ENCODE measurements around the gene FGF3.

Gene FGF3

DNA sequence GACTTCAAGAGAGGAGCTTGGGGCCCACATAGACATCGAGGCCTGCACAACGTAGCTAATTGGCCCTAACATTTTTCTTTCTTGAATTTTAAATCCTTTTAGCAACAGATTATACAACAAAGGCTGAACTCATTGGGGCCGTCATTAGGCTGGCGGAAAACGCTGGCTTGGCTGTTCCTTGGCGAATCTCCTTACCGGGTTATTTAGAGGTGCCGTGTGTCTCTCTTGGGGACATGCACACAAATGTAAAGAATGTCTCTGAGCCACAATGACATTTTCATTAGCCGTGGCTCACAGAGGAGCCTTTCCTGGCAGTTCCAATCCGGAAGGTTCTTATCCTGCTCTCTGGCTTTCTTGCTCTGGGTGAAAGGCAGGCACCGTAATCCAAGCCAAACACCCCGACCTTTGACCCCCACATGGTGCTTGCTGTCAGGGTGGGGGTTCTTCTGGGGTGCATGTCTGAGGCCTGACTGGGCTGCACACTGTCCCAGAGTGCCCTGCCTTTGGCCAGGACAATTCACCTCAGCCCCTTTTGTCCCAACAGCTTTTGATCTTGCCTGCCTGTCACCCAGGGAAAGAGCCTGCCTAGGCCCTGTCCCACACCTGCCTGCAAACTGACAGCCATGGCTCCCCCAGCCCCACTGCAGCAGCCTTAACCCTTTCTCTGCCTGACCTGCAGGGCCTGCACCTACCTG, 9.2 kb upstream of the FGF3 start:
- Histone ChIP-seq H3K79me2 (ENCODE audit: insufficient read depth, low read length) (no peaks in the 10 kb centered on the region), H3K4me2 (ENCODE audit: low read depth, low read length, poor library complexity, severe bottlenecking) (no peak overlapping the region), H3K9me2 (replicated peaks; ENCODE audit: insufficient read depth, low read length) (no peaks in the 10 kb centered on the region), H3K27ac (ENCODE audit: low read depth, low read length) (no peak overlapping the region), H3K27me3 (ENCODE audit: low read length) (no peaks in the 10 kb centered on the region), H3F3A (ENCODE audit: insufficient read depth) (no peaks in the 10 kb centered on the region), H2AFZ (ENCODE audit: low read depth, low read length, severe bottlenecking) (no peak overlapping the region), H3K4me3 (ENCODE audit: insufficient read depth, low read length, poor library complexity, severe bottlenecking) (no peak overlapping the region), H3K9me3 (ENCODE audit: insufficient read depth, low read length) (no peaks in the 10 kb centered on the region), H3K9ac (ENCODE audit: low read length) (no peak overlapping the region), H4K20me1 (ENCODE audit: low read depth, low read length) (no peaks in the 10 kb centered on the region), H3K36me3 (ENCODE audit: low read length) (no peaks in the 10 kb centered on the region)
- TF ChIP-seq, protein P1, sequence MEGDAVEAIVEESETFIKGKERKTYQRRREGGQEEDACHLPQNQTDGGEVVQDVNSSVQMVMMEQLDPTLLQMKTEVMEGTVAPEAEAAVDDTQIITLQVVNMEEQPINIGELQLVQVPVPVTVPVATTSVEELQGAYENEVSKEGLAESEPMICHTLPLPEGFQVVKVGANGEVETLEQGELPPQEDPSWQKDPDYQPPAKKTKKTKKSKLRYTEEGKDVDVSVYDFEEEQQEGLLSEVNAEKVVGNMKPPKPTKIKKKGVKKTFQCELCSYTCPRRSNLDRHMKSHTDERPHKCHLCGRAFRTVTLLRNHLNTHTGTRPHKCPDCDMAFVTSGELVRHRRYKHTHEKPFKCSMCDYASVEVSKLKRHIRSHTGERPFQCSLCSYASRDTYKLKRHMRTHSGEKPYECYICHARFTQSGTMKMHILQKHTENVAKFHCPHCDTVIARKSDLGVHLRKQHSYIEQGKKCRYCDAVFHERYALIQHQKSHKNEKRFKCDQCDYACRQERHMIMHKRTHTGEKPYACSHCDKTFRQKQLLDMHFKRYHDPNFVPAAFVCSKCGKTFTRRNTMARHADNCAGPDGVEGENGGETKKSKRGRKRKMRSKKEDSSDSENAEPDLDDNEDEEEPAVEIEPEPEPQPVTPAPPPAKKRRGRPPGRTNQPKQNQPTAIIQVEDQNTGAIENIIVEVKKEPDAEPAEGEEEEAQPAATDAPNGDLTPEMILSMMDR (IDR thresholded peaks at IDR 0.05; ENCODE audit: insufficient read depth, low read length, poor library complexity, severe bottlenecking) = no peak
- no peak for TF ChIP-seq EZH2phosphoT487 (conservative IDR thresholded peaks at IDR 0.05; ENCODE audit: low read length)

DNA sequence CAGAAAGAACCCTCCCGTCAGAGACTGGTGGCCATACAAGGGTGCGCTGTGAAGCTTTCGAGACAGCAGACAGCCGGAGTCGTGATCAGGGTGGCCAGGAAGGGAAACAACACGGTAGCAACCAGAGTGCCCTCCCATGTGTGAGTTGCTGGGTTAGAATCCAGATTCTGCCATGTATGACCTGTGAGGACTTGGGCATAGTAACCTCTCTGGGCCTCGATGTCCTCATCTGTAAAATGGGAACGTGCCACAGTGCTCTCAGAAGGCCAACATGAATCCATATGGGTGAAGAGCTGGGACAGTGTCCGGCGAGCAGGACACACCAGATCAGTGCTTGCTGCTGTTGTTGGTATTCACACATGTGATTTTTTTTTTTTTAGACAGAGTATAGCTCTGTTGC, 7.6 kb upstream of the FGF3 start:
- Histone ChIP-seq H4K20me1 (ENCODE audit: low read depth, low read length) (no peaks in the 10 kb centered on the region), H3K9me3 (ENCODE audit: insufficient read depth, low read length) (no peaks in the 10 kb centered on the region), H3K79me2 (ENCODE audit: insufficient read depth, low read length) (no peaks in the 10 kb centered on the region), H3K27me3 (ENCODE audit: low read length) (no peaks in the 10 kb centered on the region), H3K27ac (ENCODE audit: low read depth, low read length) (no peak overlapping the region), H3K9ac (ENCODE audit: low read length) (no peak overlapping the region), H3K36me3 (ENCODE audit: low read length) (no peaks in the 10 kb centered on the region), H3F3A (ENCODE audit: insufficient read depth) (no peaks in the 10 kb centered on the region), H3K4me2 (ENCODE audit: low read depth, low read length, poor library complexity, severe bottlenecking) (no peak overlapping the region), H3K9me2 (replicated peaks; ENCODE audit: insufficient read depth, low read length) (no peaks in the 10 kb centered on the region), H3K4me3 (ENCODE audit: insufficient read depth, low read length, poor library complexity, severe bottlenecking) (no peak overlapping the region), H2AFZ (ENCODE audit: low read depth, low read length, severe bottlenecking) (no peak overlapping the region)
- TF ChIP-seq EZH2phosphoT487 (conservative IDR thresholded peaks at IDR 0.05; ENCODE audit: low read length) = no peak
- TF ChIP-seq, protein P1 (IDR thresholded peaks at IDR 0.05; ENCODE audit: insufficient read depth, low read length, poor library complexity, severe bottlenecking) = no peak

GRCh38 chr11:69825941-69826340, 6.7 kb upstream of the FGF3 start:
- H3K4me3 ChIP-seq (ENCODE audit: insufficient read depth, low read length, poor library complexity, severe bottlenecking) = no peak overlapping the region
- H3K79me2 ChIP-seq (ENCODE audit: insufficient read depth, low read length) = no peaks in the 10 kb centered on the region
- H3K9me3 ChIP-seq (ENCODE audit: insufficient read depth, low read length) = no peaks in the 10 kb centered on the region
- H4K20me1 ChIP-seq (ENCODE audit: low read depth, low read length) = no peaks in the 10 kb centered on the region
- H3K9ac ChIP-seq (ENCODE audit: low read length) = no peak overlapping the region
- H3K9me2 ChIP-seq (replicated peaks; ENCODE audit: insufficient read depth, low read length) = no peaks in the 10 kb centered on the region
- no peak overlapping the region for H3K27ac ChIP-seq (ENCODE audit: low read depth, low read length)
- no peak for TF ChIP-seq EZH2phosphoT487 (conservative IDR thresholded peaks at IDR 0.05; ENCODE audit: low read length)
- TF ChIP-seq, protein P1 (IDR thresholded peaks at IDR 0.05; ENCODE audit: insufficient read depth, low read length, poor library complexity, severe bottlenecking) = no peak
- H2AFZ ChIP-seq (ENCODE audit: low read depth, low read length, severe bottlenecking) = no peak overlapping the region
- H3K27me3 ChIP-seq (ENCODE audit: low read length) = no peaks in the 10 kb centered on the region
- no peaks in the 10 kb centered on the region for H3K36me3 ChIP-seq (ENCODE audit: low read length)
- no peaks in the 10 kb centered on the region for H3F3A ChIP-seq (ENCODE audit: insufficient read depth)
- no peak overlapping the region for H3K4me2 ChIP-seq (ENCODE audit: low read depth, low read length, poor library complexity, severe bottlenecking)

Data from SU-DHL-6 (cell line).